HG03354 (cell line): ENCODE results near the gene MRNIP.
"Not testable (repeated sequence)": the region's sequence is repeated elsewhere in the genome, so short reads cannot be mapped to it uniquely, and the experiment has no call there.

Source experiments
- ATAC-seq: cut with Tn5 transposase; IDR thresholded peaks from one replicate; pipeline ENCODE4 v1.9.1; 2021; ENCODE audit warnings: mild to moderate bottlenecking; ENCODE audit not compliant: unreplicated experiment, poor library complexity, severe bottlenecking

MRNIP gene

DNA sequence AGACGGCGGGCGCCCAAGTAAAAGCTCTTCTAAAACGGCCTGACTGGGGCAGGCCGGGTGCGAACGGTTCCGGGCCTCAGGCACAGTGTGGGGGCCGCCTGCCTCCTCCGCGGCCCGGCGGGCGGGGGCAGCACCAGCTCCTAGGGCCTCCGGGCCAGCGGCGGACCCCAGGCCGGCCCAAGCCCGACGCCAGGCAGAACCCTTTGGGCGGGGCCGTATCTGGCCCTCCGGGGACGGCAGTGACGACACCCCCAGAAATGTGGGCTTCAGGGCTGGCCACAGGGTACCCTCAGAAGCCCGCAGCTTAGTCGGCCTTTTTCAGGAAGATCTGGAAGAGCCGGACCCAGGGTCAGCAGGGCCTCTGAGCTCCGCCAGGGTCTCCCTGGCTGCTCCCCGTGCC, 60.9 kb downstream of the MRNIP start:
- ATAC-seq, result no peak

DNA sequence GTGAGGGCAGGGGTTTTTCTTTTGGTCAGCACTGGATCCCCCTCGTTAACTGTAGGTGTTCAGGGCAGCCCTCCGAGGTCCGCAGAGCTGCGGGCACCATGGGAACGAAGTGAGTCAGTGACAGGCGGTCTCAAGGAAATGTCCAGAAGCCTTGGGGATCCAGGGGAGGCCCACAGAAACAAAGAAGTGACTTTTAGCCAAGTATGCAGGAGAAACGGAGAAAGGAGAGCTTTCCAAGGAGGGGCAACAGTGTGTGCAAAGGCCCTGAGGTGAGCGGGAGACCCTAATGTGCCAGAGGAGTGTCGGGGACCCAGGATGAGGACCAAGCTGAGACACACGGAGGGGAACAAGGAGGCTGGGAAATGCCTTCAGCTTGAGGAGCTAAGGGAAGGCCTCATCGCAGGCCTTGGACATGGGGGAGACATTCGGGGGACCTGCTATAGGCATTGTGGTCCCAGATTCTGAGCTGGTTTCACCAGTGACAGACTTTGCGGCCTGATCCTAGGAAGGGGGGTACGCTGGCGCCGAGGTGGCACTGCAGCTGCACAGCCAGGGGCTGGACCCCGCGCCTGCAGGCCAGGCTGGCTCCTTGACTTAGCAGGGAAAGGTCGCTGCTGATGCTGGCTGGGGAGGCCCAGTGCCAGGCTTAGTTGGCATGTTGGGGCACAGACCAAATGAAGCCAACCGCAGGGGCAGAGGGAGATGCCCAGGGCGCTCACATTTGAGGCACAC, 61.6 kb downstream of the MRNIP start:
- ATAC-seq, result no peak

DNA sequence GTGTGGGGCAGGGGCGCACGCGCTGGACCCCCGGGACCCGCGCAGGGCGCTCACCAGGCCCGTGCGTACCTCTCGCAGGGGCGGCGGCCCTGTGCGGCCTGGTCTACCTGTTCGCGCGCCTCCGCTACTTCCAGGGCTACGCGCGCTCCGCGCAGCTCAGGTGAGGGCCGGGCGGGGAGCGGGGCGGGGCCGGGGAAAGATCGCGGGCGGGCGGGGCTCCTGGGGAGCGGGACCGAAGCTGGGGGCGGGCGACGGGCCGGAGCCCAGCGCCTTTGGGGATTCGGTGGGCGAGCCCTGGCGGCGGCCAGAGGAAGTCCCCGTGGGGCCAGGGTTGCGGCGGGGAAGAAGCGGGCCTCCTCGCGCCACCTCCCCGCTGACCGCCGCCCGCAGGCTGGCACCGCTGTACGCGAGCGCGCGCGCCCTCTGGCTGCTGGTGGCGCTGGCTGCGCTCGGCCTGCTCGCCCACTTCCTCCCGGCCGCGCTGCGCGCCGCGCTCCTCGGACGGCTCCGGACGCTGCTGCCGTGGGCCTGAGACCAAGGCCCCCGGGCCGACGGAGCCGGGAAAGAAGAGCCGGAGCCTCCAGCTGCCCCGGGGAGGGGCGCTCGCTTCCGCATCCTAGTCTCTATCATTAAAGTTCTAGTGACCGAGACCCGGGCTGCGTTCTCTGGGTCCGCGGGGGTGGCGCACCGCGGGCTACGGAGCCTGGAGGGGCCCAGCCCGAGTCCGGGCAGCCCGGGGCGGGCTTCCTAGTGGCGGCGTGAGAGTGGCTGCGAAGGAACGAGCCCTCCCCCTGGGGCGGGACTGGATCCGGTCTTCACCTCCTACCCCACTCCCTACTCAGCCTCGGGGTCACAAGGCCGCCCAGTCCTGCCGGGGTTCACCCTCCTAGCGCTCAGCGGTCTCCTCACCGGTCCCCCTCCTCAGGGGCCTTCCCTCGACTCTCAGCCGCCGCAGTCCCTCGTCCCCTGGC, 62.5 kb downstream of the MRNIP start:
- ATAC-seq, result peak; percentile 78

DNA sequence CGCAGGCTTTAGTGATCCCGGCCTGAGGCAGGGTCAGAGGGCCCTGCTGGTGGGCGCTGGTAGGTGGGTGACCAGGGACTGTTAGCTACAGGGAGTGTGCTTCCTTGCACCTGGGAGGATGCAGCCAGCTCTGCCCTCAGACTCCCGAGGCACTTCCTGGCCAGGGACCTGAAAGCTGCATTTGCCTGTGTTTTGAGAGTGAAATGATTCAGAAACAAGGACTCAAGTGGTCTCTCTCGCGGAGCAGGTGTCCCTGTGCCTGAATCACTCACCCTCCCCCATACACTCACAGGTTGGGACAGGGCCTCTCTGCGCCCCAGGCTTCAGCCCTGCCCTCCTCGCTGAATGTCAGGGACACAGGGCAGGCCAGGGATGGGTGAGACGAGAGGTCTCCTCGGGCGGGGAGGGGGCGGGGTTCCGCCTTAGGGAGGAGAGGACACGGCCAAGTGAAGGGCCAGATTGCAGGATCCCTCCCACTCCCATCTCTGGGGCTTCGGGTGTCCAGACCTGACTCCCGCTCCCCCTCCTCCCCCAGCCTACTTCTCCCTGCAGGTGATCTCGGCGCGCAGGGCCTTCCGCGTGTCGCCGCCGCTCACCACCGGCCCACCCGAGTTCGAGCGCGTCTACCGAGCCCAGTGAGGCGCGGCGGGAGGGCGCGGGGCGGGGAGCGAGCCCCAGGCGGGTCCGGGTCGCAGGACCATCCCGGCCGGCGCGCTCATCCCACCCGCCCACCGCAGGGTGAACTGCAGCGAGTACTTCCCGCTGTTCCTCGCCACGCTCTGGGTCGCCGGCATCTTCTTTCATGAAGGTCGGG, 63.4 kb downstream of the MRNIP start:
- ATAC-seq, result peak; percentile 1

DNA sequence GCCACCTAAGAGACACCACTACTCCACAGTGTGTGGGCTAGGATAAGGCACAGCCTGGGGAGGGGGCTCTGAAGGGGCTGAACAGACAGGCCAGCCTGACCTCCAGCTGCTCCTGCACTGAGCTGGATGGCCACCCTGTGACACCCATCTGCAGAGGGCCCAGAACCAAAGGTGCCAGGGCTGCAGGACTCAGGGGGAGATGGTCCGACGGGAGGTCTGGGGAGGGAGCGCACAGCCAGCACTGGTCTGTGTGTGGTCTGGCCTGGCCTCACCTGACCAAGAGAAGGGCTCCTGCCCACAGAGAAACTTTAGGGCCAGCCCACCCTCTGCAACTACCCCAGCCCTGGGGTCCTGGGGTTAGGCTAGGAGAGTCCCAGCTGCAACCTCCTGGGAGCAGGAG, 64.0 kb downstream of the MRNIP start:
- no peak for ATAC-seq

DNA sequence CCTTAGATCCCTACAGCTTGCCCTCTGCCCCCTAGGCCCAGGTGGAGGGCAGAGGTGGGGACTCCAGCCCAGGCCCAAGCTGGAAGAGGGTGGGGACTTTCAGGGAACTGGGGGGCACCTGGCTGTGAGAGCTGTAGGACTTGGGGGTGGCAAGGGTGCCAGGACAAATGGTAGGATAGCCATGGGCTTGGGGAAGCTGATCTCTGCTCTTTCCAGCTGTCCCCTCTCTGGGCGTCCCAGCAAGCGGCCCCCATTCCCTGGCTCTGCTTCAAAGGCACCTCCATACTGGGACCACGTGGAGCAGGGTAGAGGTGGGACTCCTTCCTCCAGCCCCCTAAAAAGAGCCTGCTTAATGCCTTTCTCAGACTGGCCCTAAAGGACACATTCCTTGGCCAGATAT, 64.4 kb downstream of the MRNIP start:
- no peak for ATAC-seq

GRCh38 chr5:179793468-179794139, 65.0 kb downstream of the MRNIP start, which contains the start of gene LTC4S:
Gene LTC4S (plus strand): TSS chr5:179793986. CDS start chr5:179794081, 95 bp downstream.
- no peak for ATAC-seq

DNA sequence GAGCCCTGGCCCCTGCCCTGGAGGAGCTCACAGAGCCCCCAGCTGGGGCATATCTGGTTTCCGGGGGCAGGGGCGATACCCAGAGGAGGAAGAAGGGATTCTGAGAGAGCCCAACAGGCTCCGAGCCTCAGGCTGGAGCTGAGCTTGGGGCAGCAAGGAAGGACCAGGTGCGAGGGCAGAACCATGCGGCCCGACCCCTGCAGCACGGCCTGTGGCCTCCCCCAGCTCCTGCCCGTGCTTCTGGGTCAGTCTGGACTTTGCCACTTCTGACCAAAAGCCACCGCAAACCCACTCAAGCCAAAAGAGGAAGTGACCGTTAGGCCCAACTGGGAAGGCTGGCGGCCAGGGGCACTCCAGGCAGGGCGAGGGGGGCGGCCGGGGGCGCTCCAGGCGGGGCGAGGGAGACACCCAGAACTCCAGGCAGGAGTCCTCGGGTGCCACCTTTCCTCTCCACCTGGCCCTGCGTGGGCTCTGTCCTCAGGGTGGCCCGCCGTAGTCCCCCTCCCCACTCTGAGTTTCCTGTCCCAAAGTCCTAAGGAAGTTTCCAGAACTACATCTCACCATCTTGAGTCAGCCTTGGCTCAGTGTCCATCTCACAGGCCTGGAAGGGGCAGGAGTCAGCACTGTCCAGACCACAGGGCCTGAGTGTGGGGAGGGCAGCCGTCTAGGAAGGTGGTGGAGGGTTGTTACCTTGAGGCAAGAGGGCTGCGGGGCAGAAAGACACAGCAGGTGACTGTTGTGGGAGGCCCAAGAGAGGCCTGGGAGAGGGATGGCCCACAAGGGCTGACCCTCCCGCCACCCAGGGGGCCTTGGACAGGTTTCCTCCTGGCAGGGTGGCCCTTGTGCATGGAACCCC, 65.8 kb downstream of the MRNIP start:
- no peak for ATAC-seq

GRCh38 chr5:179791881-179792611, 66.6 kb downstream of the MRNIP start:
- ATAC-seq, result no peak

DNA sequence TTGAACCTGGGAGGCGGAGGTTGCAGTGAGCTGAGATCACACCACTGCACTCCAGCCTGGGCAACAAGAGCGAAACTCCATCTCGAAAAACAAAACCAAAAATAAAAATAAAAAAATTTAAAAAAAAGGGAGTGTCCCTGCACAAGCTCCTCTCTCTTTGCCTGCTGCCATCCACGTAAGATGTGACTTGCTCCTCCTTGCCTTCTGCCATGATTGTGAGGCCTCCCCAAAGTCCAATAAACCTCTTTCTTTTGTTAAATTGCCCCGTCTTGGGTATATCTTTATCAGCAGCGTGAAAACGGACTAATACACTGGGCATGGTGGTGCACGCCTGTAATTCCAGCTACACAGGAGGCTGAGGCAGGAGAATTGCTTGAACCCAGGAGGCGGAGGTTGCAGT, 69.3 kb downstream of the MRNIP start:
- ATAC-seq, result not testable (repeated sequence)

DNA sequence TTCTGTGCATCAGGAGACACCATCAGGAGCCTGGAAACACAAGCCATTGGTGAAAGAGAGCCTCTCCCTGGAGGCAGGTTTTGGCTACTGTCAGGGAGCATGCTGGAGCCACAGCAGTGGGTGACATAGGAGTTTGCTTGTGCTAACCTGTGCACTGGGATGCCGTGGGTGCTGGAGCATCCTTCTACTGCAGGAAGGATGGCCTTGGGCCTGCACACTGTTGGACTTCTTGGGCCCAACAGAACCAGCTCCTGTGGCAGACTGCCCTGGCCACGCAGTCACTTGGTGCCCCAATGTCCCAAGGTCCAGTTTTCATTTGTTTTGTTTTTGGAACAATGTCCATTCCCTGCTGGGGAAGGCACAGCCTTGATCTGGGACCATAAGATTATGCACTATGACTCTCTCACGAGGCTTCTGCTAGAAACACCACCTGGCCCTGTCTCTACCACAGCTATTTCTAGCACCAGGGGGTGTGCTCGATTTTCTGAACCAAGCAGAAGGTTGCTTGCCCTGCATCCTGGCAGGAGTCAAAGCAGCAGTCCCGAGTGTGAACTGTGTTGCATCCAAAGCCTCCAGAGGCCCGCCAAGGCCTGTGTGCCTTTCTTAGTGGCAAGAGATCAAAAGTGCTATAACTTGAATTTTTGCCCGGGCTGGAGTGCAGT, 70.3 kb downstream of the MRNIP start:
- ATAC-seq, result no peak
